ENCODE measurements around the gene MAFG.

- TF ChIP-seq CTCF (IDR thresholded peaks at IDR 0.05): no peak
- no peak for TF ChIP-seq POLR2A (IDR thresholded peaks at IDR 0.05)
Measured at GRCh38 chr17:81884968-81885367, 42.6 kb downstream of the MAFG start.

Measured in Peyer's patch (tissue), 4 donors.